Measurements from ENCODE around the gene AMHR2.
"Not testable (repeated sequence)": the region's sequence is repeated elsewhere in the genome, so short reads cannot be mapped to it uniquely, and the experiment has no call there.

The AMHR2 gene

DNA sequence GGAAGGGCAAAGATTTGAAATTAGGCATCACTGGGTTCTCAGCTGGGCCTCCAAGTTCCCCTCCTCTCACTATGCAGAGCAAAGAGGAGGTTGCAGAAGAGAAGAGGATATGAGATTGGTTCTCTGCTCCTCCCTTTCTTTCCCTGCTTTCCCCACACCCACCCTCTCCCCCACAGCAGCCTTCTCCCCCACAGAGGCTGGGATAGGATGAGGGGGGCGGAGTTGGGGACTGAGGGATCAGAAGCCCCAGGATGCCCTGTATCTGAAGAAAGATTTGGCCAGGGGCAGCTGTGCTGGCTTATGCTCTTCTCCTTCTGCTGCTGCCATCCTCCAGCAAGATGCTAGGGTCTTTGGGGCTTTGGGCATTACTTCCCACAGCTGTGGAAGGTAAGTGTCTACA, at the start of gene AMHR2:
Gene AMHR2 (plus strand): TSS at position 259 of the 400 bp plus-strand sequence. CDS start 80 bp downstream, at position 339.
- DNase-seq: no peak

DNA sequence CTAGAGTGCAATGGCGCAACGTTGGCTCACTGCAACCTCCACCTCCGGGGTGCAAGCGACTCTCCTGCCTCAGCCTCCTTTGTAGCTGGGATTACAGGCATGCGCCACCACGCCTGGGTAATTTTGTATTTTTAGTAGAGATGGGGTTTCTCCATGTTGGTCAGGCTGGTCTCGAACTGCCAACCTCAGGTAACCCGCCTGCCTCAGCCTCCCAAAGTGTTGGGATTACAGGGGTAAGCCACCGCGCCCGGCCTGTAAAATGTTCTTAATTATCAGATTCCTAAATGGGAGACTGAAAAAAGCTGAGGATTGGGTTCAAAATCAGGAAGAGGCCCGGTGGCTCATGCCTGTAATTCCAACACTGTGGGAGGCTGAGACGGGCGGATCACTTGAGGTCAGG, 49.4 kb upstream of the AMHR2 start:
- not testable (repeated sequence) for DNase-seq

DNA sequence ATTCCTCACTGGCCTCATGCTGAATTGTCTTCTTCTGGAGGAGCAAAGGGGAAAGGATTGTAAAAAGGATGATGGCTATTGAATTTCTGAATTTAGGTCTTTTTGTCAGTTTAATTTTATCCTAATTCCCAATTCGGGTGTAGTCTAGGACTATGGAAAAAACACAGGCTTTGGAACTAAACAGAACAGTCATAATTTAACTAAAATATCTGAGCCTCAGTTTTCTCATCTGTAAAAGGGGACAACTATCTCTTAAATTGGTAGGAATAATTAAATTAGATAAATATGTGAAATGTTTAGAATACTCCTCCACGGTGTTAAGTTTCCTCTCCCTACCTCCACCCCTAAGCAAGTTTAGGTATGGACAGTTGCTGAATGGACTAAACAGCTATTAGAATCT, 46.9 kb upstream of the AMHR2 start:
- no peak for DNase-seq

DNA sequence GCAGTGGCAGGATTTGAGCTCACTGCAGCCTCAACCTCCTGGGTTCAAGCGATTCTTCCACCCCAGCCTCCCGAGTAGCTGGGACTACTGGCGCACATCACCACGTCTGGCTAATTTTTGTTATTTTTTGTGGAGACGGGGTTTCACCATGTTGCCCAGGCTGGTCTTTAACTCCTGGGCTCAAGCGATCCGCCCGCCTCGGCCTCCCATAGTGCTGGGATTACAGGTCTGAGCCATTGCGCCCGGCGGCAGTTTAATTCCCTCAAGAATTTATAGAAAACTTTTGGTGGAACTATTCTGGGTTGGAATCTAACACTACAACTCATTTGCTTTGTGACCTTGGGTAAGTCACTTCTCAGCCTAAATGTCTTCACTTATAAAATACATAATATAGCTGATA, 45.4 kb upstream of the AMHR2 start:
- no peak for DNase-seq

DNA sequence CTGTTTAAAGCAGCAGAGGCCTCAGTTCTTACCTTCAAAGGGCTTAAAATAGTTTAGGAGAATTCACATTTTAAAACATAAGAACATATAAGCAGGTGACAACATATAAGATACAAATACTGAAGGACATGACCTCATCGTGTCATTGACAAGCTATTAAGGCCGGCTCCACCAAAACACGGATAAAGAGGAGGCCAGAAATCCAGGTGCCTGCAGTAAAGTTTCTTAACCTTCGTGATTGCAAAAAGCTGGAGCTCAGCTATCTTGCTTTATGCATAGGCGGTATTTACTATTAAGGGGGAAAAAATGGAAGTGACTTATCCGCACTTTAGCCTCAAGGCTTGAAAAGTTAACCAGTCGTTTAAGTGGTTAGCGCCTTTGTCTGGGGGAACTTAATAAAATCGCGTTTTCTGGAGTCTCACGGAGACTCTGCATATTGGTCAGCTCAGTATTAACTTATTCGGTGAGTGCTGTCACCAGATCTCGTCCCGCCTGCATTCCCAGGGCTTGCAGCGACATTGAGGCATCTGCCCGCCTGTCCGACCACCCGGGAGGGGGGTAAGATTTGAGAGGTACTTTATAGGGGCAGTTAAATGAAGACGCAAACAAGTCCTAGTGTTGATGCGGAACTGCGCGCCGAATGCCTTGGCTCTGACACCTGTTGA, 44.8 kb upstream of the AMHR2 start:
- DNase-seq: no peak

DNA sequence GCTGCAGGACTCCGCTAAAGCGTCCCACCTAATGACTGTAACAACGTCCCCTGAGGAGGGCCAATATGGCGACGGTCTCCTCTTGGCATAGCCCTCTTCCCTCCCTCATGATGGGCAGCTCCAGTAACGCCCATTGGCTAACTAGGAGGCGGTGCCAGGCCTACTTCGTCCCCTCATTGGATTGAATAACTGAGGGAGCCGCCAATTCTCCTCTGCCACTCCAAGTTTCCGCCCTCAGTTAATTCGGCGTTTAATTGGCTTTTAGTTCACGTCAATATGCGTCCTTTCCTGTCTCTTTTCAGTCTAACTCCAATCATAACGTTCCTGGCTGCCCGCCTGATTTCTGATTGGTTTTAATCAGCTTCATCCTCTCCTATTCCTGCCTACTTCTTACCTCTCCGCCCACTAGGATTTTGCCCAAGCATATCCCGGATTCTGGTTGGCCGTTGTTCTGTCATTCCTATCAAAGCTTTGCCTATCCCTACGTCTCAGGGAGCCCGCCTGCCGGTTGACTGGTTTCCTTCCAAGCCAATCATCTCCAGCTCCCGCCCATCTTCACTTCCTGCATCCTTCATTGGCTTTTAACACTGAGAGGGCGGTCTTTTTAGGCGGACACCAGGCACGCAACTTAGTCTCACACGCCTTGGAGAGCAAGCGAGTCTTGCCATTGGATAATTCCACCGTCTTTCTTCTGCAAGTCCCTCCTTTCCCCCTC, 44.1 kb upstream of the AMHR2 start:
- DNase-seq: peak; percentile 93

DNA sequence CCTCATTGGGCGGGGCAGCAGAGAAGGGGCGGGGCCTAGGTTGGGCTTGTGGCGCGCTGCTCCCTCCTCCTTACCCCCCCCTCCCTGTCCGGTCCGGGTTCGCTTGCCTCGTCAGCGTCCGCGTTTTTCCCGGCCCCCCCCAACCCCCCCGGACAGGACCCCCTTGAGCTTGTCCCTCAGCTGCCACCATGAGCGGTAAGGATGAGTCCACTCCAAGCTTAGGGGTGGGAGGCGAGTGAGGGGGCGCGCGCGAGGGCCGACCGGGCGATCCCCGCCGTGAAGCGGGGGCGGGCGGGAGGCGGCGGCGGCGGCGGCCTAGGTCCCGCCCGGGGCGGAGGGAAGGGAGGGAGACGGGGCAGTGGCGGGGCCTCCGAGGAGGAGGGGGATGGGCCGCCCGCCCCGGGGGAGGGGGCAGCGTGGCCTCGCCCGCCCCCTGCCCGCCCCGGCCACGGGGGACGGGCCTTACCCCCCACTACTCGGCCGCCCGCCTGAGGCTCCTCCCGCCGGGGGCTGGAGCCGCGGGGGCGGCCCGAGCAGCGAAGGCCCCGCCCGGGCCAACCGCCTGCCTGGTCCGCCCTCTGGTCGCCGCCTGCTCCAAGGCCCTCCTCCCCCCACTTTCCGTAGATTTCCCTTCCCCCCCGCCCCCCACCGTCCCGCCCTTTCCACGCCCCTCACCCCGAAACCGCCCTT, 43.4 kb upstream of the AMHR2 start, which contains the start of gene SP1:
Gene SP1 (plus strand): TSS at position 73 of the 690 bp plus-strand sequence. CDS start 116 bp downstream, at position 189.
- DNase-seq: peak; percentile 100

DNA sequence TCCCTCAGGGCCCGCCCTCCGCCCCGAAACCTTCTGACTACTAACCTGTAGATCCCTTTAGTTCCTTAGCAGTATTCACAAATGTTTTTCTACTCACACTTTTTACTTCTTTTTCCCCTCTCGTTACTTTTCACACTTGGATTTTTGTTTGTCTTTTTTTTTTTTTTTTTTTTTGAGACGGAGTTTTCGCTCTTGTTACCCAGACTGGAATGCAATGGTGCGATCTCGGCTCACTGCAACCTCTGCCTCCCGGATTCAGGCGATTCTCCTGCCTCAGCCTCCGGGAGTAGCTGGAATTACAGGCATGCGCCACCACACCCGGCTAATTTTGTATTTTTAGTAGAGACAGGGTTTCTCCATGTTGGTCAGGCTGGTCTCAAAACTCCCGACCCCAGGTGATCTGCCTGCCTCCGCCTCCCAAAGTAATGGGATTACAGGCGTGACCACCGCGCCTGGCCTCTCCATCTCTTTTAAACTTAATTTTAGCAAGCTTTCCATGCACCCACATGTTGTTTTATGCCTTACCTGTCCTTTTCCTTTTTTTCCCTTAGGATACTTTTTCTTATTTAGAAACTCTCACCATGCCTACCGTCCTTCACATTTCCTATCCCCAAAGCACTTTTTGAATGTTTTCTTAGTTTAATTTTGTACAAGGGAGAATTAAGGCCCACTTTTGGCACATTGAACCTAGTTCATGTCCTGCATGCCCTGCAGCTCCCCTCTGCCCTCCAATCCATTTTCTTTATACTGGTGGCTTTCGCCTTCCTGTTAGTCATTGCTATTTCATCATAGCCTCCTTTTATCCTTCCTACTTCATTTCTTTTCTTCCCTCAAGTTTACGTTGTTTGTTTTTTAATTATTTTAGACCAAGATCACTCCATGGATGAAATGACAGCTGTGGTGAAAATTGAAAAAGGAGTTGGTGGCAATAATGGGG, 42.6 kb upstream of the AMHR2 start:
- no peak for DNase-seq

DNA sequence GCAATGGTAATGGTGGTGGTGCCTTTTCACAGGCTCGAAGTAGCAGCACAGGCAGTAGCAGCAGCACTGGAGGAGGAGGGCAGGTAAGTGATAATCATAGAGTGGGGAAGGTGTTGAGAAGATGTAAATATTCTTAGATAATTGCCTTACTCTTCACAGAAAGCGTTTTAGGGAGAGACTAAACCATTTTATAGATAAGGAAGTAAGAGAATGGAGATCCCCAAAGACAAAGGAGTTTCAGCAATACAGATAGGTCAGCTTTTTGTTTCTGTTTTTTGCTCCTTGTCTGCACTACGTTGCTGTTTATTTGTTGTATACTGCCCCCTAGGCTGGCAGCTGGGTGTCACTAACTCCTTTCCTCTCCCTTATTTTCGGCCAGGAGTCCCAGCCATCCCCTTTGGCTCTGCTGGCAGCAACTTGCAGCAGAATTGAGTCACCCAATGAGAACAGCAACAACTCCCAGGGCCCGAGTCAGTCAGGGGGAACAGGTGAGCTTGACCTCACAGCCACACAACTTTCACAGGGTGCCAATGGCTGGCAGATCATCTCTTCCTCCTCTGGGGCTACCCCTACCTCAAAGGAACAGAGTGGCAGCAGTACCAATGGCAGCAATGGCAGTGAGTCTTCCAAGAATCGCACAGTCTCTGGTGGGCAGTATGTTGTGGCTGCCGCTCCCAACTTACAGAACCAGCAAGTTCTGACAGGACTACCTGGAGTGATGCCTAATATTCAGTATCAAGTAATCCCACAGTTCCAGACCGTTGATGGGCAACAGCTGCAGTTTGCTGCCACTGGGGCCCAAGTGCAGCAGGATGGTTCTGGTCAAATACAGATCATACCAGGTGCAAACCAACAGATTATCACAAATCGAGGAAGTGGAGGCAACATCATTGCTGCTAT, 41.7 kb upstream of the AMHR2 start:
- peak; percentile 53 for DNase-seq

DNA sequence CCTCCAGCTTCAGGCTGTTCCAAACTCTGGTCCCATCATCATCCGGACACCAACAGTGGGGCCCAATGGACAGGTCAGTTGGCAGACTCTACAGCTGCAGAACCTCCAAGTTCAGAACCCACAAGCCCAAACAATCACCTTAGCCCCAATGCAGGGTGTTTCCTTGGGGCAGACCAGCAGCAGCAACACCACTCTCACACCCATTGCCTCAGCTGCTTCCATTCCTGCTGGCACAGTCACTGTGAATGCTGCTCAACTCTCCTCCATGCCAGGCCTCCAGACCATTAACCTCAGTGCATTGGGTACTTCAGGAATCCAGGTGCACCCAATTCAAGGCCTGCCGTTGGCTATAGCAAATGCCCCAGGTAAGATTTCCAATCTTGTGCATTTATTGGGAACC, 40.4 kb upstream of the AMHR2 start:
- DNase-seq: no peak

DNA sequence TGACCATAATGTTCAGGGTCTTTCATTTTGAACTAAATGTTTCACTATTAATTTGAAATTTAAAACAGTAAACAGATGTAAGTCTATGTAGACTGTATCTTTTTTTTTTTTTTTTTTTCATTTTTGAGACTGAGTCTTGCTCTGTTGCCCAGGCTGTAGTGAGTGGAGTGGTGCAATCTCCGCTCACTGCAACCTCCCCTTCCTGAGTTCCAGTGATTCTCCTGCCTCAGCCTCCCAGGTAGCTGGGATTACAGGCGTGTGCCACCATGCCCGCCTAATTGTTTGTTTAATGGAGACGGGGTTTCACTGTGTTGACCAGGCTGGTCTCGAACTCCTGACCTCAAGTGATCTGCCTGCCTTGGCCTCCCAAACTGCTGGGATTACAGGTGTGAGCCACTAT, 37.3 kb upstream of the AMHR2 start:
- DNase-seq: not testable (repeated sequence)

DNA sequence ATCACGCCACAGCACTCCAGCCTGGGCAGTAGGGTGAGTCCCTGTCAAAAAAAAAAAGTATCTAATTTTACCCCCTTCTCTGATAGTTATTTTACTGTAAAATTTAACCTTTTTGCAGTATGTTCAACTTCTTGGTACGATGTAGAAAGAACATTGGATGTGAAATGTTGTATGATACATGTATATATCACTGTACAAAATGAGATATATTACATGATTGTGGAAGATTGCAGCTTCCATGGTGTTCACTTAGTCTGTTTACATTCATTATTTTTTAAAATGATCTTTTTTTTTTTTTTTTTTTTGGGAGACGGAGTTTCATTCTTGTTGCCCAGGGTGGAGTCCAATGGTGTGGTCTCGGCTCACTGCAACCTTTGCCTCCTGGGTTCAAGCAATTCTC, 34.7 kb upstream of the AMHR2 start:
- no peak for DNase-seq

DNA sequence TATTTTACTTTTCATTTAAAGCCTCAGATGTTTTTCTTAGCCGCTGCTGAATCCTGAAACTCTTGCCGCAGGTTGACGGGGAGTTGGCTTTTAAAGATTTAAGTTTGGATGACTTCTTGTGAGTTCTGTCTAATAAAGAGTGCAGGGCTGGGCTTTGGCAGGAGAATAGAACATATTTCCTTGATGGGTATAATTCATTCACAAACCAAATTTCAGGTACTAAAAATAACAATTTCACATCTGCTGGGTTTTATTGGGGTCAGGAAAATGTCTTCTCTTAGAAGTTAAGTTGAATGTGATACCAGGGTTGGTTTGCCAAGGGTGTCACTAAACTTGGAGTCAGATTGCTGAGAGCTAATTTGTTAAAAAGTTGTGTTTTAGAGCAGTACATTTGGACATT, 34.0 kb upstream of the AMHR2 start:
- no peak for DNase-seq

DNA sequence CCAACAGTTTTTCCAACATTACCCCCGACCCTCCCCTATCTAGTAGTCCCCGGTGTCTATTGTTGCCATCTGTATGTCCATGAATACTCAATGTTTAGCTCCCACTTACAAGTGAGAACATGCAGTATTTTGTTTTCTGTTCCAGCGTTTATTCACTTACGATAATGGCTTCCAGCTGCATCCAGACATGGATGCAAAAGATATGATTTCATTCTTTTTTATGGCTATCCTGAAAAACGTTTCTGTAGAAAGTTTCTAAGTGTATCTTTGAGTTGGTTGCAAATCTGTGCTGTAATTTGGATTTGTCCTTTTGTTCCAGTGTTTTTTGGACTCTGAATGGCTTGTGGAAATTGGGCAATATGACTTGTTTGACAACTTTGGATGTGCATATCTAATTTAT, 31.9 kb upstream of the AMHR2 start:
- no peak for DNase-seq

DNA sequence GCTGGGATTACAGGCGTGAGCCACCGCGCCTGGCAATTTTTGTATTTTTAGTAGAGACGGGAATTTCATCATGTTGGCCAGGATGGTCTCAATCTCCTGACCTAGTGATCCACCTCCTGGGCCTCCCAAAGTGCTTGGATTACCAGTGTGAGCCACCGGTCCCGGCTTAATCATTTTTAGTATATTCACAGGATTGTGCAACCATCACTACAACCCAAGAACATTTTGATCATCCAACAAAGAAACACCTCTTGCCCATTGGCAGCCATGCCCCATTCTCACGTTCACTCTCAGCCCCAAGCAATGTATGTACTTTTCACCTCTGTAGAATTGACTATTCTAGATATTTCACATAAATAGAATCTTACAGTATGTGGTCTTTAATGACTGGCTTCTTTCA, 23.8 kb upstream of the AMHR2 start:
- no peak for DNase-seq

DNA sequence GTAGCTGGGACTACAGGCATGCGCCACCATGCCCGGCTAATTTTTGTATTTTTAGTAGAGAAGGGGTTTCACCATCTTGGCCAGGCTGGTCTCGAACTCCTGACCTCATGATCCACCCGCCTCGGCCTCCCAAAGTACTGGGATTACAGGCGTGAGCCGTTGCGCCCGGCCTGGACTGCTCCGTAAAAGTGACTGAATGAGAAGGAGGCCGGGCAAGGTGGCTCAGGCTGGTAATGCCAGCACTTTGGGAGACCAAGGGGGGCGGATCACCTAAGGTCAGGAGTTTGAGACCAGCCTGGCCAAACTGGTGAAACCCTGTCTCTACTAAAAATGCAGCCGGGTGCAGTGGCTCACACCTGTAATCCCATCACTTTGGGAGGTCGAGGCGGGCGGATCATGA, 21.3 kb upstream of the AMHR2 start:
- not testable (repeated sequence) for DNase-seq

DNA sequence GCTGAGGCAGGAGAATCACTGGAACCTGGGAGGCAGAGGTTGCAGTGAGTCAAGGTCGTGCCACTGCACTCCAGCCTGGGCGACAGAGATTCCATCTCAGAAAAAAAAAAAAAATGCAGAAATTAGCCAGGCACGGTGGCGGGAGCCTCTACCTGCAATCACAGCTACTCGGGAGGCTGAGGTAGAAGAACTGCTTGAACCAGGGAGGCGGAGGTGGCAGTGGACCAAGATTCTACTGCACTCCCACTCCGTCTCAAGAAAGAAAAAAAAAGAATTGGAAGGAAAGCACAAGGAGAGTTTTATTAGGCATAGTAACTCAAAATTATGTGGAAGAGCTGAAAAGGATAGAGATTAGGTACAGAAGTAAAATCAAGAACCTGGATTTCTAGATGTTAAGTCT, 20.8 kb upstream of the AMHR2 start:
- DNase-seq: no peak

DNA sequence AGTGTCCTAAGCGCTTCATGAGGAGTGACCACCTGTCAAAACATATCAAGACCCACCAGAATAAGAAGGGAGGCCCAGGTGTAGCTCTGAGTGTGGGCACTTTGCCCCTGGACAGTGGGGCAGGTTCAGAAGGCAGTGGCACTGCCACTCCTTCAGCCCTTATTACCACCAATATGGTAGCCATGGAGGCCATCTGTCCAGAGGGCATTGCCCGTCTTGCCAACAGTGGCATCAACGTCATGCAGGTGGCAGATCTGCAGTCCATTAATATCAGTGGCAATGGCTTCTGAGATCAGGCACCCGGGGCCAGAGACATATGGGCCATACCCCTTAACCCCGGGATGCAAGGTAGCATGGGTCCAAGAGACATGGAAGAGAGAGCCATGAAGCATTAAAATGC, 12.7 kb upstream of the AMHR2 start:
- no peak for DNase-seq

DNA sequence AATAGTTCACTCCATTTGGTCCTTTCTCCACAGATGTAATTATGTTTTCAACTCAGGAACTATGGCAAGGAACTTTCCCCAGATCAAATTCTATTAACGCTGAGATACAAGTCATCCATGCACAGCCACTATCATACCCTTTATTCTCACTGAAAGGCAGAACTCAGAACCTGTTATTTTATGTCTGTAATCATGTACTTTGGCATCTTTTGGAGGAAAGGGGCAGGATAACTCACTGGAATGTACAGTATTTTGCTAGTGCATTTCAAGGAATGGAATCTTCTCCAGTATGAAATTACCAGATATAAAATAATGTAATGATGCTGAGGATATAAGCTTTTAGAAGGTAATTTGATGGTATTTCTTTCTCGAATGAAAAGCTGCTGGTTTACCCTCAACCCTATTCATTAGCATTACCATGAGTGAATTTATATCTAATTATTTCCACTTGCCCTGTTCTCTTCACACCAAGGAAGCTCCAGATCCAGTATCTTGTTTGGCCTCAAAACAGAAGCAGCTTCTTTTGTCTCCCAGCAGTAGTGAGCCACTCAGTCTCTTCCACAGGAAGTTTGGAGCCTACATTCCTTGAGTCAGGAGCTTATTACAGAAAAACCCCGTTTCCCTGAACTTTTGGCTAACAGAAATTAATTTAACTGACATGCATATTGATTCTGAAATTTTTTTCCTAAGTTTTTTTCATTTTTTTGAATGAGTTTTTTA, 10.0 kb upstream of the AMHR2 start:
- no peak for DNase-seq

DNA sequence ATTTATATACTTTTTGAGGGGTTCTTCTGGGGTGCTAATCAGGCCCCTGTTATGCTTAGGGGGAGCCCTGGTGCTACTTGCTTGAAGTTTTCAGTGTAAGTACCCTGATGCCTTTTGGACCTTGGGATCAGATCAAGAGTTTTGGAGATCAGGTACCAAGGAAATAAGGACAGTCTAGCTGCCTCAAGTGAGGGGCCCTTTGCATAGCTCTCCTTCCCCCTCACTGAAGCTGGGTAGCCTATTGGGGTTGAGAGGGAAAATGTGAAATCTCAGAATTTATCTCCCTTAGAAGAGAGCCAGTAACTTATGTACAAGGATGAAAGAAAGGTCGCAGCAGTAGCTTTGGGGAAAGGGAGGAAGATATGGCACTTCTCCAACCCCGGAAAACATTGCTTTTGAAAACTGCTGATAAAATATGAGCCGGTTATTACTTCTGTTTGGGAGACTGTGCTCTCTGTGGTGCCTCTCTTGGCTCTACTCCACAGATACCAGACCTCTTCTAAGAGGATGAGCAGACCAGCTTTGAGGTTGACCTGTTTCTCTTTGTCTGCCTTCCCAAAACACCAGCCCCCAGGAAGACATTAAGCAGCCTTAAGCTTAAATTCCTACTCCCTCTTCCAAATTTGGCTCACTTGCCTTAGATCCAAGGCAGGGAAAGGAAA, 8.8 kb upstream of the AMHR2 start:
- DNase-seq: no peak

Measured in stimulated activated CD8-positive, alpha-beta memory T cell treated with anti-CD3 and anti-CD28 coated beads, Interleukin-4, amount 100 ng/mL, for 48 hours (primary cell).